ENCODE data around the gene RSRP1. TPM values are rescaled to one million over a fixed set of nuclear protein-coding genes. Genes with fewer than 3 reads are reported as not detected.

RSRP1 gene
- total and polyA plus RNA-seq, 2 of the 13 experiments (the other 11 are each of a cell fraction or from before 2014, with no cell fraction given): 43.9 to 52.8 TPM

- 0 out of 2 replicates have a peak, but pooled peaks have one; percentile 16 for TF ChIP-seq ZNF225 (CRISPR knock-in tag; IDR thresholded peaks at IDR 0.05)
- TF ChIP-seq SNAPC5 (CRISPR knock-in tag; IDR thresholded peaks at IDR 0.05; ENCODE audit: borderline replicate concordance): no peak
- no peak for TF ChIP-seq NCOR1 (IDR thresholded peaks at IDR 0.05; ENCODE audit: borderline replicate concordance, low read length)
- TF ChIP-seq ZGPAT (CRISPR knock-in tag; IDR thresholded peaks at IDR 0.05): 0 out of 2 replicates have a peak, but pooled peaks have one; percentile 0
- no peak for TF ChIP-seq FOXO1 (CRISPR knock-in tag; IDR thresholded peaks at IDR 0.05)
- no peak for TF ChIP-seq GATAD1 (CRISPR knock-in tag; IDR thresholded peaks at IDR 0.05)
- no peak for TF ChIP-seq ZNF792 (CRISPR knock-in tag; IDR thresholded peaks at IDR 0.05)
- TF ChIP-seq ZNF567 (CRISPR knock-in tag; IDR thresholded peaks at IDR 0.05; ENCODE audit: borderline replicate concordance): peak; percentile 20; the same call in 1 of the 2 replicates
- TF ChIP-seq ZNF432 (CRISPR knock-in tag; IDR thresholded peaks at IDR 0.05; ENCODE audit: borderline replicate concordance): no peak
- TF ChIP-seq ZFAT (CRISPR knock-in tag; conservative IDR thresholded peaks at IDR 0.05): no peak
- TF ChIP-seq ZNF143 (CRISPR knock-in tag; IDR thresholded peaks at IDR 0.05): no peak
- no peak for TF ChIP-seq ZKSCAN1 (IDR thresholded peaks at IDR 0.05; ENCODE audit: low read length)
- TF ChIP-seq ZNF891 (CRISPR knock-in tag; IDR thresholded peaks at IDR 0.05): no peak
- no peak for TF ChIP-seq RELA (CRISPR knock-in tag; IDR thresholded peaks at IDR 0.05)
- no peak for TF ChIP-seq ZNF562 (CRISPR knock-in tag; IDR thresholded peaks at IDR 0.05; ENCODE audit: borderline replicate concordance)
- TF ChIP-seq SIN3A (IDR thresholded peaks at IDR 0.05; ENCODE audit: borderline replicate concordance, low read depth, low read length): no peak
- no peak for TF ChIP-seq GZF1 (CRISPR knock-in tag; IDR thresholded peaks at IDR 0.05)
- no peak for TF ChIP-seq GLI4 (CRISPR knock-in tag; IDR thresholded peaks at IDR 0.05; ENCODE audit: borderline replicate concordance)
- TF ChIP-seq NR1H2 (CRISPR knock-in tag; IDR thresholded peaks at IDR 0.05; ENCODE audit: borderline replicate concordance, low read depth): no peak
- no peak for TF ChIP-seq ZFP36 (IDR thresholded peaks at IDR 0.05; ENCODE audit: borderline replicate concordance, low read depth, low read length, partially characterized antibody)
- no peak for TF ChIP-seq SRF (IDR thresholded peaks at IDR 0.05; ENCODE audit: low read depth, low read length)
- TF ChIP-seq SPEN (CRISPR knock-in tag; IDR thresholded peaks at IDR 0.05; ENCODE audit: low read depth): no peak
- TF ChIP-seq REST (IDR thresholded peaks at IDR 0.05; ENCODE audit: borderline replicate concordance in 1 of 2, low read depth in 1 of 2, low read length in 2 of 2): no peak
- TF ChIP-seq KDM4B (CRISPR knock-in tag; IDR thresholded peaks at IDR 0.05): no peak
- no peak for TF ChIP-seq HNRNPUL1 (IDR thresholded peaks at IDR 0.05; ENCODE audit: low read depth, low read length)
- TF ChIP-seq DMAP1 (CRISPR knock-in tag; IDR thresholded peaks at IDR 0.05): no peak
- TF ChIP-seq ARNTL (CRISPR knock-in tag; IDR thresholded peaks at IDR 0.05): no peak
These were observed 838 bp upstream of the RSRP1 start (continued) for GRCh38 chr1:25247829-25248754.
